GM21390 (cell line): ENCODE measurements around the gene SLC25A1.
A peak's percentile ranks its signal among the peaks of the same experiment; 100 is the strongest.

ENCODE experiments used
- ATAC-seq: cut with Tn5 transposase; IDR thresholded peaks from one replicate; pipeline ENCODE4 v1.9.1; 2021; ENCODE audit not compliant: unreplicated experiment

SLC25A1 gene

DNA sequence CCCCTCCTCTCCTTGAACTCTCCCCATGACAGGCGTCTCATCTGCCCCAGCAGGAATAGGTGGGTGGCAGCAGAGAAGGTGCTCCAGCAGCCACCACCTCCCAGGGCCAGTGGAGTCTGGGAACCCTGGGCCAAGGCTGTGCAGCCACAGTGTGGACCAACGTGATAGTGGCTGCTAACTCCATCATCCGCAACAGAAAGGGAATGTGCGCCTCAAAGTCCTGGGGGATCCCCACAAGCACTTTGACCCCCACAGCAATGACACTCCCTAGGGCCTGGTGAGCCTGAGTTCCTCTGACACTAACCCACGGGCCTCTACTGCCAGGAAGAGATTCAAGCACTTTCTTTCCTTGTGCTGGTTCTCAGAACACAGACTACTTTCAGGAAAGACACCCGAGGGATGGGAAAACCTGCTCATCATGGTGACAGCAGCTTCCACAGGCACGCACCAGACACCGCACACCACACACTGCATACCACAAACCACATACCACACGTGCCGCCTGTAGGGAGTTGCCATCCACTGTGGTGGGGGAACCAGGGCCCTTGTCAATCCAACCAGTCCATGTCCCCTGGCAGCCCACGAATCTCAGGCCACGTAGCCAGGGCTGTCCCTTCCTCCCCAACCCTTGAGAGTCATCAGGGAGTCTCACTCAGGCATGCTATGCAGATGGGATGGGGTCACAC is 3.4 kb upstream of the SLC25A1 start:
- no peak for ATAC-seq

DNA sequence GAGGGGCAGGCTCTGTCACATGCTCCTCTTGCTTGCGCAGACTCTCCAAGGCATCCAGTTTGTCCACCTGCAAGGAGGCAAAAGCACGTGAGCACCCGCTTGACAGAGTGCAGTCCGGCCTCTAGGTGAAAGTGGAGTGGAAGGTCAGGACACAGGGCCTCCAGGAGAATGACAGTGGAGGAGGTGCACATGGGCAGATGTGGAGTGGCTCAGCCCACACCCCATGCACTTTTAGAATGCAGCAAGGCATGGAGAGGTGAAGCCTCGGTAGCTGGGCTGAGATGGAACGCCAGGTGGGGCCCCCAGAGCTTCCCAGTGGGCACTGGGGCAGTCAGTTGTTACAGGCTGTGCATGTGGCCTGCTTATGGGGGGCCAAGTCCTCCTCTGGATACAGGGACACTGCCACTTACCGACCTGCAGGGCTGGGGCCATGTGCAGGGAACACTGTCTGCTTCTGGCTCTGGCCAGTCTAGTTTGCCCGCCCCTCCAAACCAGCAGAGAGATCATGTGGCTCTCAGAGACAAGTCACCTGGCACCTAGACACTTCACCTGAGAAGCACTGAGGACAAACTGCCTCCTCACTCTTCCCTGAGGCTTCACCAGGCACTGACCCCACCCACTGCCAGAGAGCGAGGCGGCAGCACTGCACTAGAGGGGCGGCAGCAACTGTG is 2.3 kb upstream of the SLC25A1 start:
- ATAC-seq: no peak

DNA sequence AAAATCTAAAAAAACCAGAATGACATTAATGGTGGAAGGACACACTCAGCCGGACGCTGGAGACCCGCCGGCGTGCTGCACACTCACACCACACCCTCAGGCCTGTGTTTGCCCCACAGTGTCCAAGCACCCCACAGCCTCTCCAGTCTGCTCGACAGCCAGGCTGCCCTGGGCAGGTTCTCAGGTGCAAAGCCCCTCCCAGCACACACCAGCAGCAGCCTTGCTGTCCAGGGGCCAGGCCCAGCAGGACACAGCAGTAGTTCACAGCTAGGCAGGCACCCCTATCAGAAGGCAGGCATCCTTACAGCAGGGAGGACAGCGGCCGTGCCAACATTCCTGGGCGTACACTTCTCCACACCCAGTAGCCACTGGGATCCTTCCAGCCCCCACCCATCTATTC is 1.7 kb upstream of the SLC25A1 start:
- ATAC-seq: no peak

DNA sequence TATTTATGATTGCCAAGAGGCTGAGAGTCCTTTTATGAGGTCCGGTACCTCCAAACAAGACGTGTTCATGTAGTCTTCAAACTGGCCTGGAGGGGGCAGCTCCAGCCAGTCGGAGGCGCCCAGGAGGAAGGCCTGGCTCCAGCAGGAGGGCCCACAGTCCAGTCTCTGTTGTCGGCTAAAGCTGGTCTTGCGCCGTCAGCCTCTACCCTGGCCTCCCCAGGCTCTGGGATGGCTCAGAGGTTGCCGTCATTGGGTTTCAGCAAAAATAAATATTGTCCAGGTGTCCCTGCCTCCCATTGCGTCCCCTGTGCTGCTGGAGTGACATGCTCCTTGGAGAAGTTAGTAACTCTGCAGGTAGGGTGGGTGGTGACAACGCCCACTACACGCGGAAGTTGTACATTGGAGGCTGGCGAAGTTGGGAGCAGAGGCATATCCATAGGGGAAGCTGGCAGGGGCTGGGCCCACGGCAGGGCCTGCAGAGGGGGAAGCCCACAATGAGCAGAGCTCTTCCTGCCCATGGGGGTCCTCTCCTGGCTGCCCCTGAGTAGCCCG is 1.0 kb upstream of the SLC25A1 start:
- no peak for ATAC-seq

DNA sequence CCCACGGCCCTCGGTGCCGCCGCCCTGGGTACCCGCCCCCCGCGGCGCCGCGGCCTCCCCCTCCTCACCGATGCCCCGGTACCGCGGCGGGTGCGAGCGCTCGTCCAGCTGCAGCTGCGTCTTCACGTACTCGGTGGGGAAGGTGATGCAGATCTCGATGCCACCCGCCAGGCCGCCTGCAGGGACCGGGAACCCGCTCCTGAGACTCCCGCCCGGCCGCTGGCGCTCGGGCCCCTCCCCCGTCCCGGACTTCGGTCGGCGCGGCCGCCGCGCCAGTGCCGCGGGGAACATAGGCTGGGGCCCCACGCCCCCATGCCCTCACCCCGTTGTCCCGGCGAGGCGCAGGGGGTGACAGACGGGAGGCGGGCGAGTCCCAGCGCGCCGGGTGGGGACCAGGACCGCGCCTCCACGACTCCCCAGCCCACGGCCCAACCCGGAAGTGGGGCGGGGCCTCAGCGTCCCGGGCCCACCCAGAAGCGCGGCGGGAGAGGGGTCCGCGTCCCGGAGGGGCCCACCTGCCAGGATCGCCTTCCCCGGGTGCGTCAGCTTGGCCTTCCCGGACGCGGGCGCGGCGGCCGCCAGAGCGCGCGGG is 375 bp downstream of the SLC25A1 start:
- peak; percentile 37 for ATAC-seq

DNA sequence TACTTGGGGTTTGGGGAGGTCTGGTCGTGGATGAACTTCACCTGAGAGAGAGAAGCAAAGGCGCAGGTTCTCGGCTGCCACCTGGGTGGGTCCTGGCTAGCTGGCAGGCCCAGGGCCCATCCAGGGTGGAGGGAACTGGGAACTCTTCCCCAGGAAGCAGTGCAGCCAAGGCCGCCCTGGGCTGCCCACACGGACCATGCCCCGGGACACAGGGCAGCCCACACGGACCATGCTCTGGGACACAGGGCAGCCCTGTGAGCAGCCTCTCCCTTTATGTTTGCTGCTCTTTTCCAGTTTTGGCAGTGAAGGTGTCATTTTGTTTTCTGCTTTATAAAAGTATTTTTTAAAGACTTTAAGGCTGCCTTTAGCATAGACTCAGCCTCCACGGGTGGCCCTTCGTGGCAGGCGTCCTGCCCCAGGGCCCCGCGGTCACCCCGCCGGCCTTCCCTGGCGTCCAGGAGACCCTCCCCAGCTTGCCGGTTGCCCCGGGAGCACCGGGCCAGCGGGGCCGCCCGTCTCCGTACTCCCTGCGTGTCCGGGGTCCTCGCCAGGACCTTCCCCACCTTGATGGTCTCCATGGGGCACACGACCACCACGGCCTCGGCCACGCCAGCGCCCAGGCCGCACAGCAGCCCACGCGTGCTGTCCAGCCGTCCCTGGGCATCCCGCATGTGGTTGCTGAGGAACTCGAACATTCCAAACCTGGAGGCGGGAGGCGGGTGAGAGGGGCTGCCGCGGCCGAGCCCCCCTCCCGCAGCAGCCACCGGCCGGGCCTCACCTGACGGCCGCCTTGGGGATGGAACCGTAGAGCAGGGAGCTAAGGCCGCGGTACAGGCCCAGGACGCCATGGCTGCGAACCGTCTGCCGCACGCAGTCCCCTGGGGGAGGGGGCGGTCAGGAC is 1.1 kb downstream of the SLC25A1 start:
- no peak for ATAC-seq

- ATAC-seq: no peak
These were observed 1.8 kb downstream of the SLC25A1 start for GRCh38 chr22:19176732-19177131.

DNA sequence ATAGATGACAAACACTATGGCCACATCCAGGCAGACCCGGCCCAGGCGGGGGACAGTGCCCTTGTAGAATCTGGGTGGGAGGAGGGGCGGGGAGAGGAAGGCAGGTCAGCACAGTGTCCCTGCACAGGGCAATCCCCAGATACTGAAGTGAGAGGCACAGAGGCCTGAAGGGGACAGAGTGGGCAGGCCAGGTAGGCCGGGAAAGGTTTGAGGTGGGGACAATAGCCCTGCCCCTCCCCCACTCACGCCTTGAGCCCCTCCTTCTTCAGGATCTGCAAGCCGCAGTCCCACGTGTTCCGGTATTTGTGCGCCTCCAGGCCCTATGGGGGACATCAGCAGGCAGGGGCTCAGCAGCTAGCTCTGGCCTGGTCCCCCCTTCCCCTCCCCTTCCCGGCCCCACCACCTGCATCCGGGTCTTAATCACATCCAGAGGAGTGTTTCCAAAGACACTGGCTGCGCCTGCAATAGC is 2.3 kb downstream of the SLC25A1 start:
- no peak for ATAC-seq

DNA sequence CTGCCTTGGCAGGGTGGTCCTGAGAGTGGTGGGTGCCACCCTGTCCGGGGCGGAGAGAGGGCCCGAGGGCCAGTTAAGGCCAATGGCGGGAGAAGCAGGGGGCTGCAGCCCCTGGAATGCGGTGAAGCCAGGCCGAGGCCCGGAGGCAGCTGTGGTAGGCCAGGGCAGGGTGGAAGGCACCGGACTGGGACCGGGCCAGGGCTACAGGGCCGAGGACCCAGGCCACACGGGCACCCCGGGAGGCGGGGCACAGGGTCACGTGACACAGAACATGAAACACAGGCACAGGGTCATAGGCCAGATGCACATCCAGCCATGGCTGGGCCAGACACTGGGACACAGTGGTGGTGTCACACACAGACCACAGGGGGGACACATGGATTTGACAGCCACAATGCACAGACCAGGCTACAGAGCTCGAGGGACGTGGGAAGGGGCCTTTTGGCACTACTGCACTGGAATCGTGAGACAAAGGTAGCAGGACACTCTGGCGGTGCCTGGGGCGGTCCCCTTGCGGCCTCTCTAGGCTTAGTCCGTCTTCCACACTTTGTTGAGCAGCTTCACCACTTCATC is 2.8 kb downstream of the SLC25A1 start:
- ATAC-seq: no peak

GRCh38 chr22:19175026-19175601 is 3.4 kb downstream of the SLC25A1 start:
- ATAC-seq: no peak

GRCh38 chr22:19174106-19175025 is 4.2 kb downstream of the SLC25A1 start:
- ATAC-seq: no peak

GRCh38 chr22:19173047-19174035 is 5.2 kb downstream of the SLC25A1 start:
- ATAC-seq: no peak

GRCh38 chr22:19172213-19173046 is 6.1 kb downstream of the SLC25A1 start:
- no peak for ATAC-seq

- ATAC-seq: no peak
These were observed 8.6 kb downstream of the SLC25A1 start for GRCh38 chr22:19169947-19170318.

- no peak for ATAC-seq
These were observed 9.3 kb downstream of the SLC25A1 start for GRCh38 chr22:19169002-19169946.
